ENCODE data around the gene ADAM12. TPM values are rescaled to one million over a fixed set of nuclear protein-coding genes. Genes with fewer than 3 reads are reported as not detected.

The ADAM12 gene
- total and polyA plus RNA-seq, 10 of the 15 experiments (the other 5 are each of a cell fraction or from before 2014, with no cell fraction given), result under 0.01 to 0.62 (median 0.04) TPM; not detected in 5

DNA sequence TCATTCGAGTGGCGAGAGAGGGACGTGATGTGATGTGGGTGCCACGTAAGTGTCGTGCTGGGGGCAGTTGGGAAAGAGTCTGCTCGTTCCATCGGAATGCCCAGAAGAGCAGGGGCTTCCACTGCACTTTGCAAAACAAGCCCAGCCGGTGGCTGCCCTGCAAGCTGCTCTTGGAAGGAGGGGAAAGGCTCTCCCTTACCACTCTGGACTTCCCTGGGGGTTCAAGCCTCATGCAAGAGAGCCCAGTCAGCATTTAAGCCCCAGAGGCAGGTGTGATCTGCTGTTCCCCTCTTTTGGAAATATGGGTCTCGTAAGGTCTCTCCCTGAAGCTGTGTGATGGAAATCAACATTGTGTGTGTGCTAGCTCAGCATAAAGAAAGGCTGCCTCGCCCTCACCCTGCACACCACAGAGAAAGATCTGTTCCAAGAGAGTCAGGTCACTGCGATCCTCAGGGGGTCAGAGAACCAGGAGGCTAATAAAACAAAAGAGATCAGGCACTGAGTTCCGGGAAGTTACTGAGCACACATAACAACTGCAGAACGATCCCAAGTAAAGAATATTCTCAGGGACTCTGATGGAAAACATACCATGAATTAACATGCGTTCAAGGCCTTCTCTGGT is 212.5 kb downstream of the ADAM12 start:
- H3K36me3 ChIP-seq (ENCODE audit: control insufficient read depth in 2 of 2, insufficient read depth in 2 of 2, low read length in 1 of 2), result no peaks in the 10 kb centered on the region
- WGBS (ENCODE audit: insufficient coverage, insufficient replicate concordance, low lambda C conversion rate, missing lambda C conversion rate), result 38% methylated on average over 11 of the region's 14 CpGs
- no peaks in the 10 kb centered on the region for H3K79me2 ChIP-seq (ENCODE audit: control insufficient read depth, insufficient read depth, low read length)
- no peak overlapping the region for H3K4me2 ChIP-seq (ENCODE audit: control insufficient read depth, insufficient read depth)
- intact Hi-C loops (cut with micrococcal nuclease; ENCODE audit: unreplicated experiment) (no loop called here), in situ Hi-C loops (cut with MboI) (no loop called here)
- CTCF ChIA-PET, result no interaction called here
- no peak overlapping the region for H2AFZ ChIP-seq (ENCODE audit: control insufficient read depth, low read depth, low read length)
- DNase-seq (ENCODE audit: low read depth, low spot score), result no peak
- H3K27ac ChIP-seq (ENCODE audit: control insufficient read depth, insufficient read depth), result no peak overlapping the region
- H3K9ac ChIP-seq (ENCODE audit: control insufficient read depth, insufficient read depth, low read length), result no peak overlapping the region
- no peak for ATAC-seq
- TF ChIP-seq NRF1 (conservative IDR thresholded peaks at IDR 0.05; ENCODE audit: low read depth, low read length), result no peak
- no peak for TF ChIP-seq TARDBP (IDR thresholded peaks at IDR 0.05; ENCODE audit: borderline replicate concordance)
- TF ChIP-seq, protein P1, sequence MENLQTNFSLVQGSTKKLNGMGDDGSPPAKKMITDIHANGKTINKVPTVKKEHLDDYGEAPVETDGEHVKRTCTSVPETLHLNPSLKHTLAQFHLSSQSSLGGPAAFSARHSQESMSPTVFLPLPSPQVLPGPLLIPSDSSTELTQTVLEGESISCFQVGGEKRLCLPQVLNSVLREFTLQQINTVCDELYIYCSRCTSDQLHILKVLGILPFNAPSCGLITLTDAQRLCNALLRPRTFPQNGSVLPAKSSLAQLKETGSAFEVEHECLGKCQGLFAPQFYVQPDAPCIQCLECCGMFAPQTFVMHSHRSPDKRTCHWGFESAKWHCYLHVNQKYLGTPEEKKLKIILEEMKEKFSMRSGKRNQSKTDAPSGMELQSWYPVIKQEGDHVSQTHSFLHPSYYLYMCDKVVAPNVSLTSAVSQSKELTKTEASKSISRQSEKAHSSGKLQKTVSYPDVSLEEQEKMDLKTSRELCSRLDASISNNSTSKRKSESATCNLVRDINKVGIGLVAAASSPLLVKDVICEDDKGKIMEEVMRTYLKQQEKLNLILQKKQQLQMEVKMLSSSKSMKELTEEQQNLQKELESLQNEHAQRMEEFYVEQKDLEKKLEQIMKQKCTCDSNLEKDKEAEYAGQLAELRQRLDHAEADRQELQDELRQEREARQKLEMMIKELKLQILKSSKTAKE (IDR thresholded peaks at IDR 0.05; ENCODE audit: low read depth, poor library complexity, severe bottlenecking), result no peak
- TF ChIP-seq ESRRA (IDR thresholded peaks at IDR 0.05; ENCODE audit: low read length), result no peak
- TF ChIP-seq, protein P2, sequence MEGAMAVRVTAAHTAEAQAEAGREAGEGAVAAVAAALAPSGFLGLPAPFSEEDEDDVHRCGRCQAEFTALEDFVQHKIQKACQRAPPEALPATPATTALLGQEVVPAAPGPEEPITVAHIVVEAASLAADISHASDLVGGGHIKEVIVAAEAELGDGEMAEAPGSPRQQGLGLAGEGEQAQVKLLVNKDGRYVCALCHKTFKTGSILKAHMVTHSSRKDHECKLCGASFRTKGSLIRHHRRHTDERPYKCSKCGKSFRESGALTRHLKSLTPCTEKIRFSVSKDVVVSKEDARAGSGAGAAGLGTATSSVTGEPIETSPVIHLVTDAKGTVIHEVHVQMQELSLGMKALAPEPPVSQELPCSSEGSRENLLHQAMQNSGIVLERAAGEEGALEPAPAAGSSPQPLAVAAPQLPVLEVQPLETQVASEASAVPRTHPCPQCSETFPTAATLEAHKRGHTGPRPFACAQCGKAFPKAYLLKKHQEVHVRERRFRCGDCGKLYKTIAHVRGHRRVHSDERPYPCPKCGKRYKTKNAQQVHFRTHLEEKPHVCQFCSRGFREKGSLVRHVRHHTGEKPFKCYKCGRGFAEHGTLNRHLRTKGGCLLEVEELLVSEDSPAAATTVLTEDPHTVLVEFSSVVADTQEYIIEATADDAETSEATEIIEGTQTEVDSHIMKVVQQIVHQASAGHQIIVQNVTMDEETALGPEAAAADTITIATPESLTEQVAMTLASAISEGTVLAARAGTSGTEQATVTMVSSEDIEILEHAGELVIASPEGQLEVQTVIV (IDR thresholded peaks at IDR 0.05; ENCODE audit: borderline replicate concordance, partially characterized antibody), result no peak
- TF ChIP-seq YBX1 (IDR thresholded peaks at IDR 0.05), result no peak
- TF ChIP-seq MYB (IDR thresholded peaks at IDR 0.05; ENCODE audit: borderline replicate concordance, low read depth, low read length), result no peak
- no peak for TF ChIP-seq MTA3 (IDR thresholded peaks at IDR 0.05; ENCODE audit: borderline replicate concordance, low read length)
- TF ChIP-seq, protein P3, sequence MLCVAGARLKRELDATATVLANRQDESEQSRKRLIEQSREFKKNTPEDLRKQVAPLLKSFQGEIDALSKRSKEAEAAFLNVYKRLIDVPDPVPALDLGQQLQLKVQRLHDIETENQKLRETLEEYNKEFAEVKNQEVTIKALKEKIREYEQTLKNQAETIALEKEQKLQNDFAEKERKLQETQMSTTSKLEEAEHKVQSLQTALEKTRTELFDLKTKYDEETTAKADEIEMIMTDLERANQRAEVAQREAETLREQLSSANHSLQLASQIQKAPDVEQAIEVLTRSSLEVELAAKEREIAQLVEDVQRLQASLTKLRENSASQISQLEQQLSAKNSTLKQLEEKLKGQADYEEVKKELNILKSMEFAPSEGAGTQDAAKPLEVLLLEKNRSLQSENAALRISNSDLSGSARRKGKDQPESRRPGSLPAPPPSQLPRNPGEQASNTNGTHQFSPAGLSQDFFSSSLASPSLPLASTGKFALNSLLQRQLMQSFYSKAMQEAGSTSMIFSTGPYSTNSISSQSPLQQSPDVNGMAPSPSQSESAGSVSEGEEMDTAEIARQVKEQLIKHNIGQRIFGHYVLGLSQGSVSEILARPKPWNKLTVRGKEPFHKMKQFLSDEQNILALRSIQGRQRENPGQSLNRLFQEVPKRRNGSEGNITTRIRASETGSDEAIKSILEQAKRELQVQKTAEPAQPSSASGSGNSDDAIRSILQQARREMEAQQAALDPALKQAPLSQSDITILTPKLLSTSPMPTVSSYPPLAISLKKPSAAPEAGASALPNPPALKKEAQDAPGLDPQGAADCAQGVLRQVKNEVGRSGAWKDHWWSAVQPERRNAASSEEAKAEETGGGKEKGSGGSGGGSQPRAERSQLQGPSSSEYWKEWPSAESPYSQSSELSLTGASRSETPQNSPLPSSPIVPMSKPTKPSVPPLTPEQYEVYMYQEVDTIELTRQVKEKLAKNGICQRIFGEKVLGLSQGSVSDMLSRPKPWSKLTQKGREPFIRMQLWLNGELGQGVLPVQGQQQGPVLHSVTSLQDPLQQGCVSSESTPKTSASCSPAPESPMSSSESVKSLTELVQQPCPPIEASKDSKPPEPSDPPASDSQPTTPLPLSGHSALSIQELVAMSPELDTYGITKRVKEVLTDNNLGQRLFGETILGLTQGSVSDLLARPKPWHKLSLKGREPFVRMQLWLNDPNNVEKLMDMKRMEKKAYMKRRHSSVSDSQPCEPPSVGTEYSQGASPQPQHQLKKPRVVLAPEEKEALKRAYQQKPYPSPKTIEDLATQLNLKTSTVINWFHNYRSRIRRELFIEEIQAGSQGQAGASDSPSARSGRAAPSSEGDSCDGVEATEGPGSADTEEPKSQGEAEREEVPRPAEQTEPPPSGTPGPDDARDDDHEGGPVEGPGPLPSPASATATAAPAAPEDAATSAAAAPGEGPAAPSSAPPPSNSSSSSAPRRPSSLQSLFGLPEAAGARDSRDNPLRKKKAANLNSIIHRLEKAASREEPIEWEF (IDR thresholded peaks at IDR 0.05; ENCODE audit: insufficient replicate concordance, low read depth, low read length), result no peak
- TF ChIP-seq SREBF2 (IDR thresholded peaks at IDR 0.05; ENCODE audit: low read length), result no peak
- no peaks in the 10 kb centered on the region for H3K27me3 ChIP-seq (replicated peaks in 1 of 2; ENCODE audit: control insufficient read depth in 2 of 2, insufficient read depth in 2 of 2, low read length in 1 of 2)
- RAD21 ChIA-PET (ENCODE audit: unreplicated experiment), result no interaction called here
- H3K9me3 ChIP-seq (replicated peaks; ENCODE audit: control insufficient read depth, insufficient read depth, low read length), result no peaks in the 10 kb centered on the region
- no peaks in the 10 kb centered on the region for H3K4me1 ChIP-seq (ENCODE audit: control insufficient read depth, insufficient read depth, low read length)
- POLR2A ChIA-PET, result no interaction called here
- H4K20me1 ChIP-seq (ENCODE audit: control insufficient read depth, insufficient read depth), result no peaks in the 10 kb centered on the region
- BruUV-seq (replicated peaks), result no TSS peak
- SMC1A ChIA-PET (ENCODE audit: uncharacterized antibody, unreplicated experiment), result no interaction called here
- FAIRE-seq, result no peak
- H3K4me3 ChIP-seq, result no peak overlapping the region

Data from GM12878 (cell line).